GM21381 (cell line): ENCODE data around the gene OR13J1.
"Not testable (repeated sequence)": the region's sequence is repeated elsewhere in the genome, so short reads cannot be mapped to it uniquely, and the experiment has no call there.

Source experiments
- ATAC-seq: cut with Tn5 transposase; IDR thresholded peaks from one replicate; pipeline ENCODE4 v1.9.1; 2021; ENCODE audit warnings: mild to moderate bottlenecking, moderate library complexity; ENCODE audit not compliant: unreplicated experiment

The OR13J1 gene

GRCh38 chr9:35870351-35870923 lies at the start of gene OR13J1:
OR13J1 (minus strand) TSS chr9:35870401; CDS start chr9:35870401, 0 bp downstream.
- ATAC-seq, result no peak

GRCh38 chr9:35919212-35920008 lies 49.2 kb upstream of the OR13J1 start:
- no peak for ATAC-seq

DNA sequence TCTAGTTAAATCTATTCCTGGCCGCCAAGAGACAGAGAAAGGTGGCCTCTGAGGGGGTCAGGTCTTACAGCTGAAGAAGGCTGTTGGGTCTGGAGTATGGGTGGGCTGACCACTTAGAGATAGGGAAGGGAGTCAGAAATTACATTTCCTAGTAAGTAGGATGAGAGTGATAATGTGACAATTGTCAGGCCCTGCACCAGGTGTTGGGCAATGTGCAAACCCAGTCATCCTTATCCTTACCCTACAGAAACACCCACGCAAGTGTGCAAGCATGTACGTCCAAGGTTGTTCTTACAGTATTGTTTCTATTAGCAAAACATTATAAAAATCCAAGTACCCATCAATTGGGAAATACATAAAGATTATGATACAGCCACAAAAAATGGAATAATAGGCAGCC lies 48.6 kb upstream of the OR13J1 start:
- no peak for ATAC-seq

DNA sequence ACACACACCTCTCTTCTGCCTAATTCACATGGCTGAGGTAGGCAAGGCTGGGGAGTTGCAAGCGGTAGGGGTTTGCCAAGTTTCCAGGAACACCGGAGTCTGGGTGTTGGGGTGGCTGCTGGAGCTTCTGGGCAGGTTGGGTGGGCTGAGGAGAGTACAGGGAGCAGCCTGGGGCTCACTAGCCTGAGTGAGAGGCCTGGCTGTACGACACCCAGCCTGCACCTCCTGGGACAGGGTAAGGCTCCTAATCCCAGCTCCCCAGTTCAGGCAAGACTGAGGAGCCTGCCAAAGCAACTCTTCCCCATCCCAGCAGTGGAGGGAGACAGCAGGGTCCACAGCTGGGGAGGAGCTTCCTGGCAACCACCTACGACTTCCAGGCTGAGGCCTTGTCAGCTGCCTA lies 47.1 kb upstream of the OR13J1 start:
- ATAC-seq, result no peak

DNA sequence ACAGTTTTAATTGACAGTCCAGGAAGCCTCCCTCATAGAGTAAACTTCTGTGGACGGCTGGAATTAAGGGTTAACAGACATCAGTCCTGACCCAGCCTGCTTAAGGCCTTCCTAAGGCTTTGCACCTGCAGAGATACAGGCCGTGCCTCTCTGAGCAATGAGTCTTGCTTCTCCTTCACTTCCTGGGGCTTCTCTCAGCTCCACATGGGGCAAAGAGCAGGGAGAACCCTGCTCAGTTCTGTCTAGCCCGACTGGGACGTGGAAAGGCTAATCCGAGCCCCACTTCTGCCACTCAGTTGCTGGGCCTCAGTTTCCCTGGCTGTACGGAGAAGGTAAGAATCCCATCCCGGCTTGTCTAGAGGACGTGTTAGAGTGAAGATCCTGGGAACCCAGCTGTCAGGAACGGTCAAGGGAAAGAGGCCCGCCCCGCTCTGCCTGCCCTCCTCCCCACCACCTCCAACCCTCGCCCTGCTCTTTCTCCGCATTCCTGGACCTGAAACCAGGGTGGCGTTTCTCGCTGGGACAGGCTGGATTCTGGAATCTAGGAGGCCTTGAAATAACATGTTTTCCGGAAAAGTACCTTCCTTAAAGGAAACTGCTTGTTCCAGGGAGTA lies 45.6 kb upstream of the OR13J1 start:
- no peak for ATAC-seq

GRCh38 chr9:35914301-35914807 lies 44.2 kb upstream of the OR13J1 start:
- no peak for ATAC-seq

DNA sequence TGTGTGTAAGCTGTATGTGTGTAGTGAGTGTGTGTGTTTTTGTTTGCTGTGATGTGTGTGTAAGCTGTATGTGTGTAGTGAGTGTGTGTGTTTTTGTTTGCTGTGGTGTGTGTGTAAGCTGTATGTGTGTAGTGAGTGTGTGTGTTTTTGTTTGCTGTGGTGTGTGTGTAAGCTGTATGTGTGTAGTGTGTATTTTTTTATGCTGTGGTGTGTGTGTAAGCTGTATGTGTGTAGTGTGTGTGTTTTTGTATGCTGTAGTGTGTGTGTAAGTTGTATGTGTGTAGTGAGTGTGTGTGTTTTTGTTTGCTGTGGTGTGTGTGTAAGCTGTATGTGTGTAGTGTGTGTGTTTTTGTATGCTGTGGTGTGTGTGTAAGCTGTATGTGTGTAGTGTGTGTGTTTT lies 43.2 kb upstream of the OR13J1 start:
- ATAC-seq, result not testable (repeated sequence)

GRCh38 chr9:35912791-35913400 lies 42.7 kb upstream of the OR13J1 start:
- ATAC-seq, result no peak

GRCh38 chr9:35911690-35912089 lies 41.5 kb upstream of the OR13J1 start:
- ATAC-seq, result no peak

- no peak for ATAC-seq
Measured at GRCh38 chr9:35910613-35911359, 40.6 kb upstream of the OR13J1 start.

- no peak for ATAC-seq
Measured at GRCh38 chr9:35909687-35910612, 39.7 kb upstream of the OR13J1 start.

GRCh38 chr9:35909274-35909673 lies 39.1 kb upstream of the OR13J1 start, which contains the start of gene SPAAR:
SPAAR (plus strand) TSS chr9:35909490; CDS start chr9:35910464, 974 bp downstream.
- ATAC-seq, result no peak

GRCh38 chr9:35908504-35909125 lies 38.4 kb upstream of the OR13J1 start:
- no peak for ATAC-seq

- no peak for ATAC-seq
Measured at GRCh38 chr9:35907711-35908503, 37.7 kb upstream of the OR13J1 start.

DNA sequence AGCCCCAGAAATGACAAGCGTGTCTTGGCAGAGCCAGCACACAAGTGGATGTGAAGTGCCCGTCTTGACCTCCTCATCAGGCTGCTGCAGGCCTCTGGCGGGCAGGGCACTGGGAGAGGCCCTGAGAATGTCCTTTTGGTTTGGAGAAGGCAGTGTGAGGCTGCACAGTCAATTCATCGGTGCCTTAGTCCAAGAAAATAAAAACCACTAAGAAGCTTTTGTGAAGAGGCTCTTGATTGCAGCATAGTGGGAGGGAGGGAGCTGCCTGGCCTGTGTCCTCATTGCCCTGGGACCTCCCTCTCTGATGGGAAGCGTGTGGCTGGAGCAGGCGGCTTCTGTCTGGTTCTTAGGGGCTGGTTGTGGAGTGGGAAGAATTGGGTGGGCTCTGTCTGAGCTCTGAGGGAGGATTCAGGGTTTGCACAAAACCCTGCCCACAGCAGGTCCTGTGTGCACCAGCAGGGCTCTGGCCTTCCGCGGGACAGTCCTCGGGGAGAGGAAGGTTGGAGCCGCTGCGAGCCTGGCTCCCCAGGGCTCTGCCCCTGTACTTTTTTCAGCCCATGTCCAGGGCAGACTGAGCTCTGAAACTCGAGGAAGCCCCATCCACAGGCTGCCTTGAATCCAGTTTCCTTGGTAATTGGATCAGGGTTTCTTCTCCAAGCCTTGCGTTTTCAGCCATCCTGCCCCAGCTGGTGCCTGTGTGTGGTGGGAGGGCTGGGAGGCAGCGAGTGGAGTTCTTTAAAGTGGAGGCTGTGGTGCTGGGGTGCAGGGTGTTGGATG lies 36.9 kb upstream of the OR13J1 start:
- ATAC-seq, result no peak

- no peak for ATAC-seq
Measured at GRCh38 chr9:35905912-35906679, 35.9 kb upstream of the OR13J1 start, which contains the start of gene HRCT1. HRCT1 (plus strand) TSS chr9:35906202; CDS start chr9:35906288, 86 bp downstream.
